ENCODE data around the gene CACNA1C. TPM values are rescaled to one million over a fixed set of nuclear protein-coding genes. Genes with fewer than 3 reads are reported as not detected.

Gene CACNA1C
- total RNA-seq, 1 donor from 2014 or later = 0.42 TPM

DNA sequence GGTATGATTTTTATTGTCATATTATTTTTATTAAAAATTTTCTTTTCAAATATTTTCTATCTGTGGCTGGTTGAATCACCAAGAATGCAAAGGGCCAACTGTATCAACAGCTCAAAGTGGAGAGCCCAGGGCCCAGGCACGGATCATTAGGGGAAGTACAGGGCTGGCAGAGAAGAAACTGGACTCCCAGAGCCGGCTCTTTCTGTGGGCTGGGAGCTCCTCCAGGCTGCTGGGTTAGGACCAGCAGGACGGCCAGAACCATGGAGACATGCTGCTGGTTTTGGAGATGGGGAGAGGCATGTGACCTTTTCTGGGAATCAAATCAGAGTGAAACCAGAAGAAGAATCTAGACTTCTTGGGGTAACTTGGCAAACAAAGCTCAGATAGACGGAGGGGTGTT lies 220.5 kb downstream of the CACNA1C start:
- intact Hi-C loops (cut with micrococcal nuclease) = no loop called here

DNA sequence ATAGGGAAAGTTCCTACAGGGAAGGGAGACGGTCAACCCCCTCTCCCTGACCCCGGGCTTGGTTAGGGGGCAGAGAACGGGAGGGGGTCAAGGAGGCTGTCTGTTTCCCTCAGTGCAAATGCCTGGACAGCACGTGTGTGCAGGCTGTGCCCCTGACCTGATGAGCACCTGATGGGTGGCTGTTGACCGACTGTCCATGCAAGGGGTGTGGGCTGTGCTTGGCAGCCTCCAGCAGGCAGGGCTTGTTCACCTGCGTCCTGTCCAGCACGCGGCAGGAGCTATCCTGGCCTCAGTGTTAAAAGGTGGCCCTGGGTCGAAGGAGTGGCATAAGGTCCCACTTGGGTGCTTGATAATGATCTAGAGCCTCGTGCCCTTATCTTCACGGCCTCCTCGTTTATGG lies 221.0 kb downstream of the CACNA1C start:
- intact Hi-C loops (cut with micrococcal nuclease) = no loop called here

DNA sequence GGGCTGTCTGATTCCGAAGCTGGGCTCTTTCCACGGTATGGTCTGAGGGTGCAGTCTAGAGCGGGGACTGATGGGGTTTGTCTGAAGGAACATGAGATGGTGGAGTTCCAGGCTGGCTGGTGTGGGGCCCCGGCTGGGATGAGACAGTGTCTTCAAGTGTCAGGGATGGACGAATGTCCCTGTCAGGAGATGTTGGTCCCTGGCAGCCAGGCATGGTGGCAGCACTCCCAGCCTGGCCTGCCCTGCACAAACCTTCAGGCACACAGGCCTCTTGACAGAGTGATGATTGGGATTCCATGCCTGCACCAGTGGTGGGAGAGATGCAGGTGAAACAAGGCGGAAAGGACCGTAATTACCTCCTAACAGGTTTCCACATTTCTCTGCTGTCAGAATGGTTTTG lies 221.9 kb downstream of the CACNA1C start:
- intact Hi-C loops (cut with micrococcal nuclease) = no loop called here

DNA sequence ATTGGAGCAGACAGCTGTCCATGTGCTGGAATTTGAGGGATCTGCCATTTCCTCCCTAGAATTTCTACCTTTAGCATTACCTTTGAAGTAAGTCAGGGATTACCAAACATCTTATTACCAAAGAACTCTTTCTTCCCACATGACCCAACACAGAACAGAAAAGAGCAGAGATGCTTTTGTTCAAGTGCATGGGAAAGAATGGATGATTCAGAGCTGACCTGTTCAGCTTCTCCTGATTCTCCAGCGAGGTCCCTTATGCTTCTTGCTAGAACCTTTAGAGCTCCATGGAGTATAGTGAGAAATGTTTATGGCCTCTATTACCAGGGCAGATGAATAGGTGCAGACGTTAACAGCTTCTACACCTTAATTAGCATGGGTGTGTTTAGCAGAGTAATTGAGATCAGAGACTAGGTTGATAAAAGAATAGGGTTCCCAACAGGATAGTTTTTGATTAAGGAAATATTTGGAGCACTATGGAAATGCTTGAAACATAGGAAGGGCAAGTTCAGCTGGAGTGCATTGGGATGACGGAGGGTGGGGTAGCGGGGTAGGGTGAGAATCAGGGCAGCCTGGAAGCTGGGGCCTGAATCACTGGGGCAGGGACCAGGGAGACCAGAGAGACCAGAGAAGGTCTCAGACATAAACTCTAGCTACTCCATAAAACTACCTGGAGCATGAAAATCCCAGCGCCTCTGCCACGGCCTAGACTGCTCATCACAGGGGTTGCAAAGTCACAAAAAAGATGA lies 223.7 kb downstream of the CACNA1C start:
- intact Hi-C loops (cut with micrococcal nuclease) = no loop called here

DNA sequence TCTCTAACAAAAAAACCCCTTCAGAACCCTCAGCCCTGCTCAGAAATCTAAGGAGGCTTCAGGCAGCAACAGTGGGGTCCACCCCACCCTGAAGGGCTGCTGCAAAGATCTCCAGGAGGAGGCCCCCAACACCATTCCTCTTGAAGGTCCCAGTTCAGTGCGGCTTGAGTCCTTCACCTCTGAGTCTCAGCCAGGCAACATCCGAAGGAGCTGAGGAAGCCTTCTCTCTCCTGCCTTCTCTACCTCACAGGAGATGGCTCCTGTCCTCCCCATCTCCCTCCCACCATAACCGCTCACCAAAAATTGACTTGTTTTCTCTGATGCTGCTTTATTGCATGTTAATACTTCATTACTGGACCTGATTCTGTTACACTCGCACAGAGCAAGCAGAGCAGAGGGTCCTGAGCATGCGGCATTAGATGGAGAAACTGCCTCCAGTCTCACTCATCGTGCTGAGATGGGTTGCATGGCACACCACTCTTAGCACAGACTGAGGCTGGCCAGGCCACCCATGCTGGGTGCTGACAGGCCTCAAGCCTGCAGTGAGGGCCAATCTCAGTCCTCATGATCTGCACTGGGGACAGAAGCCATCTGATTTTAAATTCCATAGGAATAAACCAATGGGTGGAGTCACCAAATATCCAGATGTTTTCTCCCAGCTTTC lies 224.8 kb downstream of the CACNA1C start:
- intact Hi-C loops (cut with micrococcal nuclease) = no loop called here

DNA sequence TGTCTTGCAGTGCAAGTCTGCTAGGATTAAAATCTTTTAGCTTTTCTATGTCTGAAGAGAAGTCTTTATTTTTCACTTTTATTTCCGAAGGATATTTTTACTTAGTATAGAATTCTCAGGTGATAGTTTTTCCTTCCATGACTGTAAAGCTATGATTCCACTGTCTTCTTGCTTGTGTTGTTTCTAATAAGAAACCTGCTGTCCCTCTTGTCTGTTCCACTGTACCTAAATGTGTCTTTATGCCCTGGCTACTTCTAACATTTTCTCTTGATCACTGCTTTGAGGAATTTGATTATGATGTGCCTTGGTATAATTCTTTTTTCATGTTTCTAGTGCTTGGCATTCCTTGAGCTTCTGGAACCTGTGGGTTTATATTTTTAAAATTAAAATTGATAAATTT lies 228.7 kb downstream of the CACNA1C start:
- intact Hi-C loops (cut with micrococcal nuclease) = no loop called here

DNA sequence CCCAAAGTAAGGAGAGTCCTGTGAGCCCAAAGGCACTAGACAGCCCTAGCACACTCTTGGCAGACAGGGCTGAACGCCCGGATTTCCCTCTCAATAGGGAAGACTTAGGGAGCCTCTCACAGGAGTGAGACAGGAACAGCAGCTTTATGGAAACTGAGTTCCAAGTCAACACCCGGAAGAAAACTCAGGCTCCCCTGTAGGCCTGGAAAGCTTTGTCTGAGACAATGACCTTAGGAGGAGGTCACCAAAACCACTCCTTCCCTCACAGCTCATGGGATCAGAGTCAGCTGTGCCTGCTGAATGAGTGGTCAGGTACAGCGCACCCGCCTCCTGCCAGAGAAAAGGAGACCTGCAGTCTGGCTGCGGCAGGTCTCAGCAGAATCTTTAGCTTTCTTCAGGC lies 229.5 kb downstream of the CACNA1C start:
- intact Hi-C loops (cut with micrococcal nuclease) = no loop called here

DNA sequence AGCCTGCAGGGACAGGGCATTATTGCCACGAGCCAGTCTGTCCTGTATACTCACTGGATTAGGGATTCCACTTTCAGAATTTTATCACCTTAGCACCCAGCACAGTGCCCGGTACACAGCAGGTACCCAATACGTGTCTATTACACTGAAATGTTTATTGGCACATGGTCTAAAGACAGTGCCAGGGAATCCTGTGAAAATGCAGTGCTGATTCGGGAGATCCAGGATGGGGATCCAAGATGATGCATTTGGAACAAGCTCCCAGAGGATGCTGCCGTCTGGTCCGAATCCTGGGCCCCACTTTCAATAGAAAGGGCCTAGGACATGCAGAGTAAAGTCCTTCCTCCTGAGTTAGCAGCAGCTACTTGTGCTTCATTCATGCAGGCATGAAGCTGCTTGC lies 230.7 kb downstream of the CACNA1C start:
- intact Hi-C loops (cut with micrococcal nuclease) = no loop called here

DNA sequence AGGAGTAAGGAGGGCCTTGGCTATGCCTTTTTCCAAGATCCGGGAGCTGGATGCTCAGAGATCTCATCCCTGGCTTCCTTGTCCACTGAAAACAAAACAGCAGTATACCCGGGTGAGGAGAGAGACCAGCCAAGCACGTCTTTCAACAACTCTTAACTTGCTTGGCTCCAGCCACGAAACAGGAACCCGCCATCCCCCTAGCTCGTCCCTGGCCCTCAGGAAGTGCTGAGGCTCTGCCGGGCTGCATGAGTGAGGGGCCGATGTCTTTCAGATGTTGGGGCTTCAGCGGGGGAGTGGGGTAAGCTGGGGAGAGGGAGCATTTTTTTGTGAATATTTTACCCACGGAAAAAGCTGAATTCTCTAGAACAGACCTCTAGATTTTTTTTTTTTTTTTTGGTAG lies 231.1 kb downstream of the CACNA1C start:
- intact Hi-C loops (cut with micrococcal nuclease) = no loop called here

DNA sequence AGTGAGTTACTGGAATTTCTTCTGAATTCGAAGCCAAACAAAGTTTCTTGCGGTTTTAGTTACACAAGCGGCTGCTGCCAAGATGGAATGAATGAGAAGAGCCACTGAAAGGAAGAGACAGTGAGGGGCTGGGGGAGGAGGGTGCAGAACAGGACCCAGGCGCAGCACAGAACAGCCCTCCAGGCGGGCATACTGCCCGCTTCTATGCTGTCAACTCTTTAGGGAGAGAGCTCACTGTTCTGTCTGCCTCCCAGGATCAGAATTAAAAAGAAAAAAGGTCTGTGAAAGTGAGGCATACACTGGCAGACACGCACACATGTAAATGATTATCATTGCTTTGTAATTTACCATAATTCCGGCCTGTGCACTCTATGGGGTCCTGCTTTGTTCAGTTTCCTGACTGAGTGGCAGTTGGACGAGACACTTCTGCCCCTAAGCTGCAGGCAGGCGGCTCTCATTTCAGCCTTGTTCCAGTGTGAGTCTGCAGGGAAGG lies 231.6 kb downstream of the CACNA1C start:
- intact Hi-C loops (cut with micrococcal nuclease) = no loop called here

DNA sequence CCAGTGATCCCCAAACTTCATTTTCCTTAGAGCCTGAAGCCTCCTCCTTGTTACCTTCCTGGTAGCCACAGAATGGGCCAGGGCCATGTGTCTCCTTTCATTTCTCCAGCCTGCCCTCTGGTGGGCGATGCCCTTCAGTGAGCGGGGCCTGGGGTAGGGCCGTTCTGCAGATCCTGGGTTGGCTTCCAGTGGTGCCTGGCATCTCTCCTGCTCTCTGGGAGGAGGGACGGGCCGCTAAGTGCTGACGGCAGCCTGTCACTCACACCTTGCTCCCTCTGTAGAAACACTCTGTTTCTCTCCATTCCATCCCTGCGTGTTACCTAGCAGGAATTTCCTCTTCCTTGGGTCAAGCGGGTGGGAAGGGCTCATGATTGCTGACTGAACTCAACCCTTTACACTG lies 232.1 kb downstream of the CACNA1C start:
- intact Hi-C loops (cut with micrococcal nuclease) = loop anchor here (5.0 kb wide), 1 partner anchor 112 kb away; no protein-coding TSS in a partner anchor

DNA sequence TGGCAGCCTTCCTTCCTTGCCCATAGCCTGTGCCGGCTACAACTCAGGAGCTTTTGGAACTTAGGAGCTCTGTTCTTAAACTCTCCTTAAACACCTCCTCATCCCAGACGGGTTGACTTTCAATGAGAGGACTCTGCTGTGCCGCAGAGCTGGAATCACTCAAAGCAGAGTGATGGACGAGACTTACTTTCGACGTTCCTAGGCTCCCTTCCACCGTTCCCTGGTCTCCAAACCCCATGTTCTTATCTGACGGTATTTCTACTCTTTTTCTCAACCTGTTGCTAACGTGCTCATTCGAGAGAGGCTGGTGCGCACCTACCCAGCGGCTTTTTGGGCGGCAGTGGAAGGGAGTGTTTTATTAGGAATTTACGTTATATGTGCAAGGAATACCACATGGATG lies 232.7 kb downstream of the CACNA1C start:
- intact Hi-C loops (cut with micrococcal nuclease) = loop anchor here (5.0 kb wide), 1 partner anchor 112 kb away; no protein-coding TSS in a partner anchor

DNA sequence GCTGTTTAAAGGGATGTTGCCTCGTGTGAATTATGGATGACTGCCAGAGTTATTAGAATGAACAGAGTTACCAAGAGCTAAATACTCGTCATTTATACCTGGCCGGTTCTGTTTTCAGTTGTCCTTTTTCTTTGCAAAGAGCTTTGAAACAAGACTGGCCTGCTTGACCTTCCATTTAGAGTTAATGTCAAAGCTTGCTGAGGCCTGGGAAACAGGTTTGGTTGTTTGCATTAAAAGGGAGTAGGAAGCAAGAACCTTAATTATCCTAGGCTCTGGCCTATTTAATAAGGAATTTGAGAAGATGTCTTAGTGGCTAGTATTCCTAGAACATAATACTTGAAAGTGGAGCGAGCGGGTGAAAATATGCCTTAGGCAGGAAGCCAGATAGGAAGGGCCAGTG lies 233.3 kb downstream of the CACNA1C start:
- intact Hi-C loops (cut with micrococcal nuclease) = loop anchor here (5.0 kb wide), 1 partner anchor 111 kb away; no protein-coding TSS in a partner anchor

DNA sequence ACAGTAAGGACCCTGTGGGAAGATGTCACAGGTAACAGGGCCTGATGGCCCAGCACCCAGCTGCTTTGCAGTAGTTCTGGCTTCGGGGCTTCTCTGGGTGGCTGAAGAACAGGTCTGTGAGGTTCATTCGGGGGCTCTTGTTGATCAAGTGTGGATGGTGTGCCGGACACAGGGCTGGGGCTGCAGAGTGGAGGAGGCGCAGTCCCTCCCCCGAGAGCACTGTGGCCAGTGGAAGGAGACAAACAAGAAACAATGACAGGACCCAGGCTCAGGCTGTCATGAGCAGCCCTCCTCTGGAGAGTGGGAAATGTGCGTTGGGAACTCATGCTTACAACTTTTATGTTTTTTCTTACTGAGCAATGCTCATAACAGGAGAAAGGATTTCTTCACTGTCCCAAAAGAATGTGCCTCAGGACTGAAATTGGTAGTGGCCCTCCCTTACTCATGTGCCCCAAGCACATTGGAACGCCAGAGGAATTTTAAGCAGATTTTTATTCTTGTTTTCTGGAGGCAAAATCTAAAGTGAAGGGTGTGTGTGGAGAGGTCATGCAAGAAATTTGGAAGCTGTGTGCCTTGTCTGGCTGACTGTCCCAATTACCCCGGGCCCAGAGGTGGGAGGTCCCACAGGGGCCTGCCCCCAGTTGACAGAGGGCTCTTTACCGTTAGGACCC lies 233.8 kb downstream of the CACNA1C start:
- intact Hi-C loops (cut with micrococcal nuclease) = loop anchor here (5.0 kb wide), 1 partner anchor 111 kb away; no protein-coding TSS in a partner anchor

DNA sequence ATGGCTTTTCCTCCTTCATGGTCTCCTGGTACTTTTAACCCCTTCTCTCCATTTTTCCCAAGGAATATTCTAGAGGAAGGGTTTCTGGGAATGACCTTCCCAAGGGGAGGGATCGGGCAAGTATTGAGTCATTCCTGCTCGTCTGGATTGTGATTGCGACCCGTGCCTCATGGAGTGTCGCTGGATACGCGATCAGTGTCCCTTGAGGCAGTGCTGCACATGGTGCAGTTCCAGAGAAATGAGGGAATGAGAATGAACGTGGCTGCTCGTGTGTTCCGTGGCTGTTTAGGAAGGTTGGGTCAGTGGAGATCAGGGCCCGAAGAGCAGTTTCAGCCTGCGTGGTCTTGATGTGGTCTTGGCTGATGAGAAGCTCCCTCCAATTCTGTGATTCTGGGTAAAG lies 234.4 kb downstream of the CACNA1C start:
- intact Hi-C loops (cut with micrococcal nuclease) = loop anchor here (5.0 kb wide), 1 partner anchor 110 kb away; no protein-coding TSS in a partner anchor

DNA sequence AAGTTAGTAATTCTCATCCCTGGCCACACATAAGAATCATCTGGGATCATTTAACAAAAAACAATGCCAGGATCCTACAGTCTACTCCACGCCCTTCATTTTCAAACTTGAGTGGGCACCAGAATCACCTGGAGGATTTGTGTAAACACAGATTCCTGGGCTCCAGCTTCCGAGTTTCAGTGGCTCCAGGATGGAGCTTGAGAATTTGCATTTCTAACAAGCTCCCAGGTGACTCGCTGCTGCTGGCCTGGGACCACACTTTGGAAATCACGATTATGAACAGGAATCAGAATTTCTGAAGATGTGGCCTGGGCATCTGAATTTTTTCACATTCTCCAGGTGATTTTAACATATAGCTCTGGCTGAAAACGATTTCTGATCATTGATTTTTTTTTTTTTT lies 234.8 kb downstream of the CACNA1C start:
- intact Hi-C loops (cut with micrococcal nuclease) = loop anchor here (5.0 kb wide), 1 partner anchor 110 kb away; no protein-coding TSS in a partner anchor

DNA sequence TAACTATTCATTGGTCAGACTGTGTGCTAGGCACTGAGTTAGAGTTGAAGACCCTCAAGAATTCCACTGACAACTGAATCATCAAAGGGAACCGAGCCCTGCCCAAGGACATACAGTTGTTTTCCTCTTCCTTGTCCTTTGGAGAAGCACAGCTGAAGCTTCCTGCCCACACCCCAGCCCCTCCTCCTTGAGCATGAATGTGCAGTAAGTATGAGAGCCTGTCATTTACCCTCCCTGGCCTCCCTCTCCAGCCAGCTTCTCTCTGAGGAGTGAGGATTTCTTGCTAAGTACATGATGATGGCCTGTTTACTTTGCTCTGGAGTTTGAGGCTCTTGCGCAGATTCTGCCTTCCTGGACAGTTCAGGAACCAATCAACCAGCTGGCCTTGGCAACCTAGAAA lies 235.2 kb downstream of the CACNA1C start:
- intact Hi-C loops (cut with micrococcal nuclease) = loop anchor here (5.0 kb wide), 1 partner anchor 109 kb away; no protein-coding TSS in a partner anchor

DNA sequence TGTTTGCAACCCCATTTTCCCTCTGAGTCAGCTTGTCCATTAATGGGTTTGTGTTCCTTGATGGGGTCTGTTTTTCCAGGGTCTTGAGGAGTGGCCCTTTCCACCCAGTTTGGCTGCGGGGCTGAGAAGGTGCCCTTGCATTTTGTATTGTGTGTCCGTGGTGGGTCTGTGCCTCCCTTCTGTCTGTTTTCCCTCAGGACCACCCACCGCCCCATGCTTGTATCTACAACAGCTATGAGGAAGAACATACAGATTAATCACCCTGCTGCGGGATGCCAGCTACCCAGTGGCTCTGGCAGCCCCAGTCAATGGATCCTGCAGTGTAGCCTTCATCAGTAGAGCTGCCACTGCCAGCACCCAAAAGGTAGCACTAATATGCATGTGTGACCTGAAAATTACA lies 235.7 kb downstream of the CACNA1C start:
- intact Hi-C loops (cut with micrococcal nuclease) = loop anchor here (5.0 kb wide), 1 partner anchor 109 kb away; no protein-coding TSS in a partner anchor

DNA sequence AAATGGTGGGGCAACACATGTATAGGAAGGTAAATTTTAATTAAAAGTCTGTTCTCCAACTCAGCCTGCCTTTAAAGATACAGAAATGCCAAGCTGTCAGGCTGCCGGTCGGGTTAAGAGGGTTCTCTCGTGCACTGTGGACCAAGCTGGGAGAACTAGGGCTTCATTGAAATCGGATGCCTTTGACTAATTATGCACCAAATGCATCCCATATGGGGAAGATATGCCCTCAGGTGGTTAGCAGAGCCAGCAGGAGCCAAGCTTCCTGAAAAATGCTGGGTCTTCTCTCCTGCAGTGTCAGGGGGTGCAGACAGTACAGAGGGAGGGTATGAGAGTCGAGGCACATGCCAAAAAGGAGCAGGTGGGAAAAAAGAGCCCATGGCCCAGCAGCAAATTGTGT lies 236.1 kb downstream of the CACNA1C start:
- intact Hi-C loops (cut with micrococcal nuclease) = loop anchor here (5.0 kb wide), 1 partner anchor 108 kb away; no protein-coding TSS in a partner anchor

DNA sequence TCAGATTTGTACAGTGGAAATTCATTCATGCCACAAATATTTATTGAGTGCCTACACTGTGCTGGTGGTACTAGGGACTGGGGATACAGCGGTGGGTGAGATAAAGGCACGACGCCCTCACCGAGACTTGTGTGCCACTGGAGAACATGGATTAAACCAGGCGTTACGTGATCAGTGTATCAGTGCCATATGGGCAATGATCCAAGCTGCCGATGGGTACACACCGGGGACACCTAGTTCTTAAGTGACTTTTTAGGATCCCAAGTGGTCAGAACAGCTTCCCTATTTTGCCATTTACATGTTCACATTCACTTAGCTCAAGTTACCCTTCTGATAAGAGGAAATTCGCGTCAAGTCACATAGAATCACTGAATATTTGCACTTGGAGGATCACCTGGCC lies 236.7 kb downstream of the CACNA1C start:
- intact Hi-C loops (cut with micrococcal nuclease) = loop anchor here (5.0 kb wide), 1 partner anchor 108 kb away; no protein-coding TSS in a partner anchor

DNA sequence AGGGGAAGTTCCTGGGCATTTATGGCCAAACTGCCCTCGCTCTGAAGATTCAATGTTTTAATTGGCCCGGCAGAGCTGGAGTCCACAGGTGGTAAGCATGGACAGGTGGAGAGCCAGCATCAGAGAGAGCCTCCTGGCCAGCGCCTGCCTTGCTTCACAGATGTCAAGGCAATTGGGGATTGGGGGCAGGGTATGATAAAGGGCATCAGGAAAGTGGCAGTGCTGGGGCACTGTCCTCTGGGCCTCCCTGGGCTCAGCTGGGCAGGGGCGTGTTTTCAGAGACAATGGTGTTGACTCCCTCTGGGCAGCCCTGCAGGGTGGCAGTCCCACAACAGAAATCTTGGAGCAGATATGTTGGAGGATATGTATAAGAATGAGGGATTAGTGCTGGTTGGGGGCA lies 237.3 kb downstream of the CACNA1C start:
- intact Hi-C loops (cut with micrococcal nuclease) = loop anchor here (5.0 kb wide), 1 partner anchor 493 kb away; no protein-coding TSS in a partner anchor
